Endothelial cell of umbilical vein (primary cell): Measurements from ENCODE around the gene PPP2CA. TPM values are rescaled to one million over a fixed set of nuclear protein-coding genes. Genes with fewer than 3 reads are reported as not detected.
A peak's percentile ranks its signal among the peaks of the same experiment; 100 is the strongest.

Source experiments
- BruUV-seq: library from RNA; stranded (reverse); fragments of 400-500 nt; replicated peaks from 2 replicates; lab custom pipeline; 2021; lab: Mats Ljungman, UMichigan
- CTCF ChIA-PET: fragments of 300-600, 350-600 bp; sonication (Branson Sonifier 250); formaldehyde crosslinking; loops from one replicate; lab custom pipeline; 2021; ENCODE audit warnings: antibody characterized with exemption, inconsistent platforms; lab: Charles Lee
- POLR2A ChIA-PET: fragments of 300-600, 350-600 bp; sonication (Branson Sonifier 250); formaldehyde crosslinking; loops from one replicate; lab custom pipeline; 2021; ENCODE audit warnings: antibody characterized with exemption, inconsistent platforms; lab: Charles Lee
- DNase-seq: peaks from one replicate; pipeline ENCODE4 v3.0.0-alpha.2; 2011; ENCODE audit warnings: low read depth, low spot score
- FAIRE-seq: peaks from 2 replicates; lab custom pipeline; 2011; peaks lifted over from hg19 to GRCh38; lab: Jason Lieb, UNC
- H2AFZ ChIP-seq: 2 replicates; pipeline ENCODE4 v1.6.0; 2012; ENCODE audit warnings: low read depth, low read length, control low read depth, inconsistent platforms
- H3K27ac ChIP-seq: 2 replicates; pipeline ENCODE4 v1.5.1; 2011; ENCODE audit warnings: low read depth, mild to moderate bottlenecking, control low read depth, low read length, moderate library complexity; ENCODE audit not compliant: insufficient read depth
- H3K27me3 ChIP-seq, 2 experiments: 2 replicates each; pipeline versions ENCODE4 v1.6.0 to v1.6.1; 2011; ENCODE audit warnings: low read length in 2 of 2, mixed read lengths in 1 of 2; ENCODE audit not compliant: control insufficient read depth in 2 of 2, insufficient read depth in 2 of 2
- H3K36me3 ChIP-seq, 2 experiments: 2 replicates in 1 of 2; 3 replicates in 1 of 2; pipeline ENCODE4 v1.5.1; 2011; ENCODE audit warnings: low read length in 2 of 2, mild to moderate bottlenecking in 1 of 2, moderate library complexity in 1 of 2; ENCODE audit not compliant: control insufficient read depth in 2 of 2, insufficient read depth in 2 of 2; ENCODE audit errors: extremely low read depth in 1 of 2
- H3K4me1 ChIP-seq: 3 replicates; pipeline ENCODE4 v1.5.1; 2011; ENCODE audit warnings: mild to moderate bottlenecking, low read length; ENCODE audit not compliant: control insufficient read depth, insufficient read depth; ENCODE audit errors: extremely low read depth
- H3K4me2 ChIP-seq: 2 replicates; pipeline ENCODE4 v1.6.1; 2011; ENCODE audit warnings: low read length, control low read depth, mixed read lengths; ENCODE audit not compliant: insufficient read depth
- H3K4me3 ChIP-seq, 3 experiments: fragments of 200-600 bp in 1 of 3; sonication (generic), shearing (Covaris generic) in 1 of 3; replicated peaks in 1 of 3; 2 replicates each; pipeline ENCODE4 v1.5.1; 2011 to 2016; ENCODE audit warnings: control low read depth in 3 of 3, low read length in 3 of 3, mild to moderate bottlenecking in 2 of 3, inconsistent platforms in 1 of 3, low read depth in 1 of 3, moderate library complexity in 1 of 3; ENCODE audit not compliant: insufficient read depth in 1 of 3
- H3K79me2 ChIP-seq: 2 replicates; pipeline ENCODE4 v1.6.0; 2012; ENCODE audit warnings: low read length, inconsistent platforms; ENCODE audit not compliant: control insufficient read depth, insufficient read depth
- H3K9ac ChIP-seq: replicated peaks from 2 replicates; pipeline ENCODE3; 2011; ENCODE audit warnings: low read length, control low read depth; ENCODE audit not compliant: insufficient read depth; ENCODE audit errors: extremely low read depth
- H3K9me1 ChIP-seq: replicated peaks from 3 replicates; pipeline ENCODE4 v1.6.0; 2011; ENCODE audit warnings: mild to moderate bottlenecking, low read length; ENCODE audit not compliant: control insufficient read depth, insufficient read depth; ENCODE audit errors: extremely low read depth
- H3K9me3 ChIP-seq: replicated peaks from 2 replicates; pipeline ENCODE4 v1.5.1; 2012; ENCODE audit warnings: low read length, inconsistent platforms; ENCODE audit not compliant: control insufficient read depth, insufficient read depth
- H4K20me1 ChIP-seq: replicated peaks from 2 replicates; pipeline ENCODE3; 2011; ENCODE audit warnings: mild to moderate bottlenecking, low read length; ENCODE audit not compliant: control insufficient read depth, insufficient read depth; ENCODE audit errors: extremely low read depth
- CTCF ChIP-seq, 2 donors: IDR thresholded peaks; 1 replicate in 1 of 2; 2 replicates in 1 of 2; pipeline ENCODE4 v1.5.1; 2011; ENCODE audit warnings: low read length in 2 of 2, mild to moderate bottlenecking in 2 of 2, moderate library complexity in 2 of 2, control low read depth in 1 of 2, inconsistent platforms in 1 of 2, low read depth in 1 of 2; ENCODE audit not compliant: insufficient read depth in 1 of 2; ENCODE audit errors: extremely low read depth in 1 of 2
- EZH2 ChIP-seq: IDR thresholded peaks from 2 replicates; pipeline ENCODE4 v1.6.1; 2012; ENCODE audit warnings: borderline replicate concordance, low read depth, mild to moderate bottlenecking, moderate library complexity, low read length, inconsistent platforms; ENCODE audit not compliant: severe bottlenecking
- dilution Hi-C: fragments of 300-500 bp; cut with MboI; formaldehyde crosslinking; loops from one replicate; pipeline ENCODE4 v1.15.0; 2019; ENCODE audit warnings: low sequenced_read_pairs; ENCODE audit not compliant: extremely low pct_ligation_motif_present
- intact Hi-C: fragments of 100-400 bp; cut with micrococcal nuclease; formaldehyde crosslinking; loops from one replicate; pipeline ENCODE4 v1.10.0; 2022
- polyA plus RNA-seq, 4 experiments: library from polyadenylated mRNA; depleted of rRNA in 3 of 4; stranded (reverse) in 3 of 4; unstranded in 1 of 4; fragments of >200 nt; gene quantifications; 2 replicates each; pipeline versions ENCODE4 v1.2.1 to v1.2.3, GENCODE V29; 2011 to 2012; ENCODE audit warnings: missing spikeins in 1 of 4
- total RNA-seq: library from RNA; stranded (reverse); gene quantifications from 2 replicates; pipeline ENCODE4 v1.2.3, GENCODE V29; 2021

PPP2CA gene
- total and polyA plus RNA-seq, 2 donors (not counting 3 experiments of a cell fraction or from before 2014, with no cell fraction given): 107 to 183 TPM

GRCh38 chr5:134145779-134146581, 79.9 kb downstream of the PPP2CA start:
- Histone ChIP-seq H2AFZ (no peak overlapping the region), H3K9me3 (no peaks in the 10 kb centered on the region), H3K27me3 (no peaks in the 10 kb centered on the region), H3K4me2 (no peak overlapping the region), H3K79me2 (peaks cover 17% of the 10 kb centered on the region), H4K20me1 (no peaks in the 10 kb centered on the region), H3K9ac (no peak overlapping the region), H3K4me1 (no peaks in the 10 kb centered on the region), H3K4me3 (no peak overlapping the region), H3K27ac (no peak overlapping the region), H3K36me3 (peaks cover 16 to 37% of the 10 kb centered on the region in 2 experiments), H3K9me1 (no peaks in the 10 kb centered on the region)
- DNase-seq (peak; percentile 69), FAIRE-seq (peak; percentile 96)
- CTCF ChIA-PET: interaction anchor here (1.0 to 15.2 kb wide), 10 partner anchors 10 to 143 kb away, joined by 3 to 517 read pairs (median 6); partner anchors contain the start of gene TCF7
- no TSS peak for BruUV-seq
- dilution Hi-C loops (no loop called here), intact Hi-C loops (loop anchor here (1.0 kb wide), 1 partner anchor 107 kb away; no protein-coding TSS in a partner anchor)
- POLR2A ChIA-PET: no interaction called here
- TF ChIP-seq CTCF (IDR thresholded peaks at IDR 0.05; ENCODE audit: extremely low read depth in 1 of 2, insufficient read depth in 1 of 2, low read depth in 1 of 2, low read length in 2 of 2) (peak; percentile 83 to 93), EZH2 (no peak)
